NT2/D1 (cell line): ENCODE measurements around the gene ATR.

Experiments
- SUZ12 ChIP-seq: IDR thresholded peaks from 2 replicates; pipeline ENCODE4 v1.6.1; 2011; ENCODE audit not compliant: insufficient read length, insufficient read depth; ENCODE audit errors: extremely low read depth
- YY1 ChIP-seq: IDR thresholded peaks from 2 replicates; pipeline ENCODE4 v1.6.1; 2011; ENCODE audit not compliant: insufficient read length, insufficient read depth

DNA sequence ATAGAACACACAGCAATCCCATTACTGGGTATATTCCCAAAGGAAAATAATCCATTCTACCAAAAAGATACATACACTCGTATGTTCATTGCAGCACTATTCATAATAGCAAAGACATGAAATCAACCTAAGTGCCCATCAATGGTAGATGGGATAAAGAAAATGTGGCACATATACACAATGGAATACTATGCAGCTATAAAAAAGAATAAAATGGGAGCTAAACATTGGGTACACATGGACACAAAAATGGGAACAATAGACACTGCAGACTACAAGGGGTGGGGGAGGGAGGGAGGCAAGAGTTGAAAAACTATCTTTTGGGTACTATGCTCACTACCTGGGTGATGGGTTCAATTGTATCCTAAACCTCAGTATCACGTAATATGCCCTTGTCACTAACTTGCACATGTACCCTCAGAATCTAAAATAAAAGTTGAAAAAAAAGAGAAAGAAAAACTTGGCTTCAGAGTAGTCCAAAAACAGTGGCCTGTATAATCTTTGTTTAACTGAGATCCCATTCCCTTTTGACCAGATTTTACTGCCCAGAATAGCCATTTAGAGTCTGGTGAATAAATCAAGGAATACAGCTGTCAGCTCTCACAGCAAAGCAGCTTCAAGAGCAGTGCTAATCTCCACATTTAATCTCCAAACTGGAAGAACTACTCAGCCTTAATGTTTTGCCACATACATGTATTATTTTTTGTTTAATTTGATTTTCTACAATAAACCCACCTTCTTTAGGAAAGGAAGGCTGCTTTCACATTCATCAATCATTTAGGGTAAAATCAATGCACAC lies 76.1 kb downstream of the ATR start:
- TF ChIP-seq SUZ12 (no peak), YY1 (no peak)
